GM18951 (cell line): ENCODE results near the gene CDH12.

Source experiments
- POLR2A ChIP-seq: IDR thresholded peaks from 4 replicates; pipeline ENCODE4 v1.6.1; 2011; ENCODE audit warnings: mild to moderate bottlenecking; ENCODE audit not compliant: insufficient read length, insufficient read depth; ENCODE audit errors: extremely low read depth
- in situ Hi-C: fragments of 300-500 bp; cut with MboI; formaldehyde crosslinking; loops from one replicate; pipeline ENCODE4 v1.12.0; 2022; ENCODE audit warnings: low sequenced_read_pairs, mixed read lengths, inconsistent platforms; ENCODE audit not compliant: unreplicated experiment

CDH12 gene

DNA sequence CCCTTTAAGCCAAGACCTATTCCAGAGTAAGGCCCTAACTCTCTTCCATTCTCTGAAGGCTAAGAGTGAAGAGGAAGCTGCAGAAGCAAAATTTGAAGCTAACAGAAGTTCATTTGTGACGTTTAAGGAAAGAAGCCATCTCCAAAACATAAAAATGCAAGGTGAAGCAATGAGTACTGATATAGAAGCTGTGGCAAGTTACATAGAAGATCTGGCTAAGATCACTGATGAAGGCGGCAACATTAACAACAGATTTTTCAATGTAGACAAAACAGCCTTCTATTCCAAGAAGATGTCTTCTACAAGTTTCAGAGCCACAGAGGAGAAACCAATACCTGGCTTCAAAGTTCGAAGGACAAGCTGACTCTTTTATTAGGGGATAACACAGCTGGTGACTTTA lies 1143.4 kb downstream of the CDH12 start:
- in situ Hi-C loops, result no loop called here
- TF ChIP-seq POLR2A, result no peak

DNA sequence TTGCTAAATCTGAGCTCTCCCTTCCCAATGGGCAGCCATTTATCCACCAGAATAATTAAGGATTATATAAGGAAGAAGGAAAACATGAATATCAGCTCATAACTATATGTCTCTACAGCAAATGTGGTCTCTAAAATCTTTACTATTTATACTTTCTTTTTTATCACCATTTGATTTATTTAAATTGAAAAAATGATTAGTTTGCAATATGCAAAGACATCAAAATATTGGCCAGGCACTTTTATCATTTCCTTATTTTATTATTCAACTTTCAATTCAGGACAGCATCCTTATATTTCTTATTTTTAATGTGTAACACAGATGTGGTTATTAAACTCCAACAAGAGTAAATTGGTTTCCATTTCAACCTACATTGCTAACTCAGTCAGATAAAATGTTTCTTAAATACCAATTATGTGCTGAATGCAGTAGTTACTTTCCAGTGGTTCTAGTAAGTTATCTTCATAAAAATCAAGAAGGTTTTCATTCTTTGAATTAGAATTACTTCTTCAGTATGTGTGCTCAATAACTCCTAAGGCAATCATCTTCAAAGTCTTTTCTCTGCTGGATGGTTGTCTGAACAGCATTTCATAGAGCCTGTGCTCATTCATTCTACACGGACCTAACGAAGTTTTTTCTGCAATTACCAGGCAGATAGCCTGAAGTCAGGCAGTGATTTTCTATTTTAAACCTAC lies 1148.0 kb downstream of the CDH12 start:
- no peak for TF ChIP-seq POLR2A
- in situ Hi-C loops, result no loop called here

DNA sequence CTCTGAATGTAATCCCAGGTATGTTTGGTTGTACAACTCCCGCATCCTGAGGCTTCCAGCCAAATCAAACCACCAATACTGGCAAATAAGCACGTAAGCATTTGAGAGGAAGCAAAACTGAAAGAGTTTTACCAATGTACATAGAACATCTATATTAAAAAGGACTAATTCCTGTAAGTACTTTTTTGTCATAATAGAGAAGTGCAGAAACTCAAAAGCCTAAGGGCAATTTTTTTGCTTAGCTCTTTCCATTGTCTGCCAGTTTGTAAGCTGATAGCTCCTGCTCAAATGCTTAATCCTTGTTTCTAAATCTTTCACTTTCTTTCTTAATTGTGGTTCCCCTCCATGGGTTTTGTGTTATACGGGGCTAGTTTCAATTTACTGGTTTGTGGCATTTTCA lies 1151.8 kb downstream of the CDH12 start:
- in situ Hi-C loops, result no loop called here
- no peak for TF ChIP-seq POLR2A
